Neural progenitor cell (in vitro differentiated cells): ENCODE results near the gene ALDH5A1.

Experiments
- EZH2 ChIP-seq: fragments of 200-600 bp; sonication (generic); IDR thresholded peaks from 2 replicates; pipeline ENCODE4 v1.6.1; 2017; ENCODE audit warnings: antibody characterized with exemption, mild to moderate bottlenecking, moderate library complexity
- EZH2phosphoT487 ChIP-seq: fragments of 200-600 bp; sonication (generic); IDR thresholded peaks from 2 replicates; pipeline ENCODE4 v1.6.1; 2017; ENCODE audit warnings: antibody characterized with exemption
- TF ChIP-seq, protein P1 (sequence below): fragments of 200-600 bp; sonication (generic); IDR thresholded peaks from 2 replicates; pipeline ENCODE4 v1.5.1; 2017; ENCODE audit warnings: antibody characterized with exemption, mild to moderate bottlenecking

DNA sequence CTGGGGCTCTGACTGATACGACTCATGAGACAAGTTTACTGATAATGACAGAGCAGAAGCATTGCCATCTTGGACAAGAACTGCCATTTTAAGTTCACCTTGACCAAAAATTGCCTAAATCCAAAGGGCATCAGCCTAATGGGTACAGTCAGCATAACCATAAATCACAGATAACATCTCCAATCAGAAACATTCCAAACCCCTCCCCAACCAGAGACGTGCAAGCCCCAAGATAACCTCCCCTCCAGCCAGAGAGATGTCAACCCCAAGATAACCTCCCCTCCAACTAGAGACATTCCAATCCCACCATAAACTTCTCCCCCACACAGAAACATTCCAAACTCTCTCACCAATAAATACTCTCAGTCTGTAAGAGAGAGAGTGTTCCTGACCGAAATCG, 15.9 kb upstream of the ALDH5A1 start:
- TF ChIP-seq, protein P1, sequence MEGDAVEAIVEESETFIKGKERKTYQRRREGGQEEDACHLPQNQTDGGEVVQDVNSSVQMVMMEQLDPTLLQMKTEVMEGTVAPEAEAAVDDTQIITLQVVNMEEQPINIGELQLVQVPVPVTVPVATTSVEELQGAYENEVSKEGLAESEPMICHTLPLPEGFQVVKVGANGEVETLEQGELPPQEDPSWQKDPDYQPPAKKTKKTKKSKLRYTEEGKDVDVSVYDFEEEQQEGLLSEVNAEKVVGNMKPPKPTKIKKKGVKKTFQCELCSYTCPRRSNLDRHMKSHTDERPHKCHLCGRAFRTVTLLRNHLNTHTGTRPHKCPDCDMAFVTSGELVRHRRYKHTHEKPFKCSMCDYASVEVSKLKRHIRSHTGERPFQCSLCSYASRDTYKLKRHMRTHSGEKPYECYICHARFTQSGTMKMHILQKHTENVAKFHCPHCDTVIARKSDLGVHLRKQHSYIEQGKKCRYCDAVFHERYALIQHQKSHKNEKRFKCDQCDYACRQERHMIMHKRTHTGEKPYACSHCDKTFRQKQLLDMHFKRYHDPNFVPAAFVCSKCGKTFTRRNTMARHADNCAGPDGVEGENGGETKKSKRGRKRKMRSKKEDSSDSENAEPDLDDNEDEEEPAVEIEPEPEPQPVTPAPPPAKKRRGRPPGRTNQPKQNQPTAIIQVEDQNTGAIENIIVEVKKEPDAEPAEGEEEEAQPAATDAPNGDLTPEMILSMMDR: no peak
- TF ChIP-seq EZH2 (no peak), EZH2phosphoT487 (no peak)
